B cell (primary cell): ENCODE measurements around the gene GPC5. TPM values are rescaled to one million over a fixed set of nuclear protein-coding genes. Genes with fewer than 3 reads are reported as not detected.

ENCODE experiments used
- ATAC-seq: fragments of 200-7000 bp; cut with Tn5 transposase; one replicate; pipeline ENCODE4 v1.10.0; 2021; ENCODE audit warnings: low read depth, mild to moderate bottlenecking, moderate number of reproducible peaks, moderate library complexity
- CTCF ChIA-PET: fragments of 350-600 bp; sonication (Branson Sonifier 250); formaldehyde crosslinking; loops from one replicate; lab custom pipeline; 2021; ENCODE audit warnings: antibody characterized with exemption, inconsistent platforms; lab: Charles Lee
- POLR2A ChIA-PET: fragments of 350-600 bp; sonication (Branson Sonifier 250); formaldehyde crosslinking; loops from one replicate; lab custom pipeline; 2021; ENCODE audit warnings: antibody characterized with exemption; lab: Charles Lee
- DNase-seq: peaks from one replicate; pipeline ENCODE4 v3.0.0; 2013
- H2AFZ ChIP-seq: 2 replicates; pipeline ENCODE4 v1.6.1; 2012; ENCODE audit warnings: mild to moderate bottlenecking, low read depth, low read length; ENCODE audit not compliant: insufficient read depth, poor library complexity, severe bottlenecking
- H3K27ac ChIP-seq, 2 donors: 1 replicate in 1 of 2; 2 replicates in 1 of 2; pipeline ENCODE4 v1.5.1; 2012 to 2013; ENCODE audit warnings: low read length in 2 of 2, mild to moderate bottlenecking in 2 of 2, moderate library complexity in 1 of 2
- H3K27me3 ChIP-seq, 4 experiments: fragments of 200-600 bp in 1 of 4; sonication (generic) in 1 of 4; replicated peaks in 1 of 4; 1 replicate in 2 of 4; 2 replicates in 2 of 4; pipeline versions ENCODE4 v1.6.1 to v1.7.0; 2013 to 2016; ENCODE audit warnings: low read length in 3 of 4, mild to moderate bottlenecking in 2 of 4, mixed read lengths in 1 of 4, moderate library complexity in 1 of 4; ENCODE audit not compliant: insufficient read depth in 4 of 4, control insufficient read depth in 3 of 4; ENCODE audit errors: control extremely low read depth in 1 of 4
- H3K36me3 ChIP-seq, 2 experiments: replicated peaks in 1 of 2; 1 replicate in 1 of 2; 2 replicates in 1 of 2; pipeline versions ENCODE4 v1.6.1 to v1.7.1; 2013; ENCODE audit warnings: low read length in 1 of 2; ENCODE audit not compliant: insufficient read depth in 2 of 2, control insufficient read depth in 1 of 2; ENCODE audit errors: control extremely low read depth in 1 of 2, extremely low read depth in 1 of 2
- H3K4me1 ChIP-seq, 2 donors: fragments of 200-600 bp in 1 of 2; sonication (generic) in 1 of 2; 1 replicate in 1 of 2; 2 replicates in 1 of 2; pipeline versions ENCODE4 v1.5.1 to v1.6.1; 2013 to 2017; ENCODE audit warnings: low read length in 2 of 2; ENCODE audit not compliant: control insufficient read depth in 2 of 2, insufficient read depth in 2 of 2
- H3K4me2 ChIP-seq: replicated peaks from 2 replicates; pipeline ENCODE3; 2012; ENCODE audit warnings: mild to moderate bottlenecking, low read depth, low read length; ENCODE audit not compliant: poor library complexity, severe bottlenecking
- H3K4me3 ChIP-seq, 5 experiments: fragments of 200-600 bp in 1 of 5; sonication (generic) in 1 of 5; 1 replicate in 3 of 5; 2 replicates in 2 of 5; pipeline versions ENCODE4 v1.5.1 to v1.7.0; 2011 to 2016; ENCODE audit warnings: low read length in 4 of 5, mild to moderate bottlenecking in 4 of 5, low read depth in 2 of 5, control low read depth in 1 of 5, moderate library complexity in 1 of 5; ENCODE audit not compliant: insufficient read depth in 1 of 5; ENCODE audit errors: control extremely low read depth in 1 of 5, extremely low read depth in 1 of 5
- H3K79me2 ChIP-seq: fragments of 200-600 bp; sonication (generic); one replicate; pipeline ENCODE4 v1.6.0; 2016; ENCODE audit warnings: low read length; ENCODE audit not compliant: control insufficient read depth, insufficient read depth
- H3K9ac ChIP-seq: fragments of 200-600 bp; sonication (generic); 2 replicates; pipeline ENCODE4 v1.6.1; 2017; ENCODE audit warnings: mild to moderate bottlenecking, low read length, moderate library complexity
- H3K9me3 ChIP-seq, 3 donors: one replicate each; pipeline versions ENCODE4 v1.6.1 to v1.7.1; 2013; ENCODE audit warnings: low read length in 2 of 3; ENCODE audit not compliant: control insufficient read depth in 2 of 3, insufficient read depth in 1 of 3; ENCODE audit errors: control extremely low read depth in 1 of 3
- H4K20me1 ChIP-seq: 2 replicates; pipeline ENCODE4 v1.6.0; 2012; ENCODE audit warnings: mild to moderate bottlenecking, low read length; ENCODE audit not compliant: insufficient read depth, control insufficient read depth, poor library complexity, severe bottlenecking
- H3K27ac Mint-ChIP-seq: one replicate; pipeline ENCODE4 v1.8.0; 2021; ENCODE audit warnings: mixed read lengths
- H3K27me3 Mint-ChIP-seq: one replicate; pipeline ENCODE4 v1.8.0; 2021; ENCODE audit warnings: mixed read lengths
- H3K4me1 Mint-ChIP-seq: one replicate; pipeline ENCODE4 v1.8.0; 2021; ENCODE audit warnings: mixed read lengths
- H3K4me3 Mint-ChIP-seq: one replicate; pipeline ENCODE4 v1.8.0; 2021; ENCODE audit warnings: mixed read lengths
- H3K9me3 Mint-ChIP-seq: one replicate; pipeline ENCODE4 v1.8.0; 2022; ENCODE audit warnings: mixed read lengths; ENCODE audit not compliant: insufficient read depth
- CTCF ChIP-seq: fragments of 200-600 bp; IDR thresholded peaks from one replicate; pipeline ENCODE4 v1.8.0; 2022; ENCODE audit warnings: antibody characterized with exemption, mild to moderate bottlenecking
- EZH2 ChIP-seq: IDR thresholded peaks from 2 replicates; pipeline ENCODE4 v1.6.1; 2012; ENCODE audit warnings: borderline replicate concordance, low read depth, mild to moderate bottlenecking, moderate library complexity, low read length; ENCODE audit not compliant: insufficient read depth, poor library complexity, severe bottlenecking
- WGBS: methylation state at CpG from one replicate; pipeline ENCODE4 v1.1.5; 2013; ENCODE audit warnings: missing lambda C conversion rate; ENCODE audit not compliant: insufficient coverage; 5-methylcytosine and 5-hydroxymethylcytosine counted together
- intact Hi-C: fragments of 100-400 bp; cut with micrococcal nuclease; formaldehyde crosslinking; loops from one replicate; pipeline ENCODE4 v1.10.0; 2022
- polyA plus RNA-seq: library from polyadenylated mRNA; depleted of rRNA; stranded (reverse); fragments of >200 nt; gene quantifications from 2 replicates; pipeline ENCODE4 v1.2.3, GENCODE V29; 2012
- total RNA-seq, 2 donors: library from RNA; stranded (reverse); fragments of 120-200 nt in 1 of 2; gene quantifications; 1 replicate in 1 of 2; 2 replicates in 1 of 2; pipeline versions ENCODE4 v1.2.3 to v1.2.4, GENCODE V29; 2013 to 2022

The GPC5 gene
- total and polyA plus RNA-seq, 2 donors (not counting 1 experiment from before 2014, with no cell fraction given), result 0.15 to 0.30 TPM

GRCh38 chr13:92218615-92219014 is 820.2 kb downstream of the GPC5 start:
- Histone ChIP-seq H3K27me3 (no peaks in the 10 kb centered on the region), H4K20me1 (no peaks in the 10 kb centered on the region), H3K4me3 (no peak overlapping the region), H3K9me3 (peaks cover 0 to 3% (median 0%) of the 10 kb centered on the region in 3 donors), H3K4me1 (no peaks in the 10 kb centered on the region), H3K27ac (no peak overlapping the region), H3K36me3 (no peaks in the 10 kb centered on the region), H3K4me2 (no peak overlapping the region), H3K79me2 (no peaks in the 10 kb centered on the region), H3K9ac (no peak overlapping the region), H2AFZ (no peak overlapping the region)
- TF ChIP-seq EZH2, result no peak
- TF ChIP-seq CTCF, result no peak
- Mint-ChIP-seq H3K4me3 (no peak overlapping the region), H3K9me3 (peaks cover 2% of the 10 kb centered on the region), H3K27me3 (no peaks in the 10 kb centered on the region), H3K4me1 (no peaks in the 10 kb centered on the region), H3K27ac (no peak overlapping the region)
- DNase-seq (no peak), ATAC-seq (no peak)
- WGBS, result no CpG with 5 or more reads among the region's 4 CpGs
- CTCF ChIA-PET, result no interaction called here
- intact Hi-C loops, result no loop called here
- POLR2A ChIA-PET, result no interaction called here

- no peak overlapping the region for H2AFZ ChIP-seq
- H3K27ac ChIP-seq, result no peak overlapping the region
- Mint-ChIP-seq H3K27ac (no peak overlapping the region), H3K4me1 (no peaks in the 10 kb centered on the region), H3K9me3 (peaks cover under 1% of the 10 kb centered on the region), H3K4me3 (no peak overlapping the region), H3K27me3 (no peaks in the 10 kb centered on the region)
- H3K9me3 ChIP-seq, result no peaks in the 10 kb centered on the region
- no peaks in the 10 kb centered on the region for H3K27me3 ChIP-seq
- ChIA-PET POLR2A (no interaction called here), CTCF (no interaction called here)
- no peak overlapping the region for H3K4me3 ChIP-seq
- DNase-seq (no peak), ATAC-seq (no peak)
- H3K79me2 ChIP-seq, result no peaks in the 10 kb centered on the region
- TF ChIP-seq EZH2 (no peak), CTCF (no peak)
- WGBS, result no CpG with 5 or more reads among the region's 4 CpGs
- no peaks in the 10 kb centered on the region for H3K36me3 ChIP-seq
- intact Hi-C loops, result no loop called here
- no peak overlapping the region for H3K4me2 ChIP-seq
- H3K9ac ChIP-seq, result no peak overlapping the region
- H3K4me1 ChIP-seq, result no peaks in the 10 kb centered on the region
- no peaks in the 10 kb centered on the region for H4K20me1 ChIP-seq
Observed at GRCh38 chr13:92221916-92222315, 823.5 kb downstream of the GPC5 start.
